ENCODE data around the gene CNIH3.

- TF ChIP-seq EZH2phosphoT487 (IDR thresholded peaks at IDR 0.05; ENCODE audit: borderline replicate concordance, low read length) = no peak
- TF ChIP-seq CTCF (IDR thresholded peaks at IDR 0.05; ENCODE audit: low read depth, low read length, poor library complexity, severe bottlenecking) = no peak
Measured at GRCh38 chr1:224761245-224761644, 145.1 kb downstream of the CNIH3 start.
